ENCODE results near the gene RORB. TPM values are rescaled to one million over a fixed set of nuclear protein-coding genes. Genes with fewer than 3 reads are reported as not detected.

The RORB gene
- total RNA-seq, 1 experiment from 2014 or later = under 0.01 TPM

GRCh38 chr9:74562611-74563010, 65.5 kb downstream of the RORB start:
- in situ Hi-C loops (cut with HindIII; ENCODE audit: low pct_unique_long_range_greater_than_20kb, low sequenced_read_pairs) = no loop called here
- DNase-seq (ENCODE audit: low read depth) = no peak

GRCh38 chr9:74570879-74571512, 73.9 kb downstream of the RORB start:
- no peak for DNase-seq (ENCODE audit: low read depth)
- in situ Hi-C loops (cut with HindIII; ENCODE audit: low pct_unique_long_range_greater_than_20kb, low sequenced_read_pairs) = no loop called here

- in situ Hi-C loops (cut with HindIII; ENCODE audit: low pct_unique_long_range_greater_than_20kb, low sequenced_read_pairs) = no loop called here
- DNase-seq (ENCODE audit: low read depth) = no peak
Measured at GRCh38 chr9:74573640-74574191, 76.6 kb downstream of the RORB start.

GRCh38 chr9:74576176-74576575, 79.0 kb downstream of the RORB start:
- in situ Hi-C loops (cut with HindIII; ENCODE audit: low pct_unique_long_range_greater_than_20kb, low sequenced_read_pairs) = no loop called here
- DNase-seq (ENCODE audit: low read depth) = no peak

GRCh38 chr9:74577956-74578355, 80.8 kb downstream of the RORB start:
- in situ Hi-C loops (cut with HindIII; ENCODE audit: low pct_unique_long_range_greater_than_20kb, low sequenced_read_pairs) = no loop called here
- no peak for DNase-seq (ENCODE audit: low read depth)

- in situ Hi-C loops (cut with HindIII; ENCODE audit: low pct_unique_long_range_greater_than_20kb, low sequenced_read_pairs) = no loop called here
- DNase-seq (ENCODE audit: low read depth) = no peak
Measured at GRCh38 chr9:74589576-74589975, 92.4 kb downstream of the RORB start.

- DNase-seq (ENCODE audit: low read depth) = no peak
- in situ Hi-C loops (cut with HindIII; ENCODE audit: low pct_unique_long_range_greater_than_20kb, low sequenced_read_pairs) = no loop called here
Measured at GRCh38 chr9:74595286-74595685, 98.2 kb downstream of the RORB start.

GRCh38 chr9:74598874-74599273, 101.7 kb downstream of the RORB start:
- no peak for DNase-seq (ENCODE audit: low read depth)
- in situ Hi-C loops (cut with HindIII; ENCODE audit: low pct_unique_long_range_greater_than_20kb, low sequenced_read_pairs) = no loop called here

GRCh38 chr9:74609671-74610405, 112.7 kb downstream of the RORB start:
- in situ Hi-C loops (cut with HindIII; ENCODE audit: low pct_unique_long_range_greater_than_20kb, low sequenced_read_pairs) = no loop called here
- no peak for DNase-seq (ENCODE audit: low read depth)

GRCh38 chr9:74610523-74611061, 113.5 kb downstream of the RORB start:
- in situ Hi-C loops (cut with HindIII; ENCODE audit: low pct_unique_long_range_greater_than_20kb, low sequenced_read_pairs) = no loop called here
- DNase-seq (ENCODE audit: low read depth) = no peak

- DNase-seq (ENCODE audit: low read depth) = no peak
- in situ Hi-C loops (cut with HindIII; ENCODE audit: low pct_unique_long_range_greater_than_20kb, low sequenced_read_pairs) = no loop called here
Measured at GRCh38 chr9:74630228-74630627, 133.1 kb downstream of the RORB start.

- in situ Hi-C loops (cut with HindIII; ENCODE audit: low pct_unique_long_range_greater_than_20kb, low sequenced_read_pairs) = no loop called here
Measured at GRCh38 chr9:74639112-74639511, 142.0 kb downstream of the RORB start.

GRCh38 chr9:74642376-74642775, 145.2 kb downstream of the RORB start:
- DNase-seq (ENCODE audit: low read depth) = no peak
- in situ Hi-C loops (cut with HindIII; ENCODE audit: low pct_unique_long_range_greater_than_20kb, low sequenced_read_pairs) = no loop called here

More at GRCh38 chr9:74639112-74639511, 142.0 kb downstream of the RORB start:
- no peak for DNase-seq (ENCODE audit: low read depth)

GRCh38 chr9:74643303-74643923, 146.3 kb downstream of the RORB start:
- no peak for DNase-seq (ENCODE audit: low read depth)
- in situ Hi-C loops (cut with HindIII; ENCODE audit: low pct_unique_long_range_greater_than_20kb, low sequenced_read_pairs) = no loop called here

- in situ Hi-C loops (cut with HindIII; ENCODE audit: low pct_unique_long_range_greater_than_20kb, low sequenced_read_pairs) = no loop called here
- peak; percentile 22 for DNase-seq (ENCODE audit: low read depth)
Measured at GRCh38 chr9:74644023-74644422, 146.9 kb downstream of the RORB start.

- DNase-seq (ENCODE audit: low read depth) = no peak
- in situ Hi-C loops (cut with HindIII; ENCODE audit: low pct_unique_long_range_greater_than_20kb, low sequenced_read_pairs) = no loop called here
Measured at GRCh38 chr9:74645007-74645639, 148.0 kb downstream of the RORB start.

GRCh38 chr9:74653410-74654080, 156.4 kb downstream of the RORB start:
- in situ Hi-C loops (cut with HindIII; ENCODE audit: low pct_unique_long_range_greater_than_20kb, low sequenced_read_pairs) = no loop called here
- no peak for DNase-seq (ENCODE audit: low read depth)

- DNase-seq (ENCODE audit: low read depth) = no peak
- in situ Hi-C loops (cut with HindIII; ENCODE audit: low pct_unique_long_range_greater_than_20kb, low sequenced_read_pairs) = no loop called here
Measured at GRCh38 chr9:74662674-74663073, 165.5 kb downstream of the RORB start.
